ENCODE measurements around the gene UMODL1.

UMODL1 gene

GRCh38 chr21:42083361-42083690 lies 12.2 kb downstream of the UMODL1 start:
- WGBS = 86% methylated on average over 6 of the region's 6 CpGs
- H3K9me3 ChIP-seq (ENCODE audit: control insufficient read depth, low read length) = no peaks in the 10 kb centered on the region

GRCh38 chr21:42084079-42084478 lies 13.0 kb downstream of the UMODL1 start:
- Histone ChIP-seq H3K14ac (ENCODE audit: low read length in 2 of 2) (no peak overlapping the region), H4K8ac (ENCODE audit: low read length) (no peak overlapping the region), H3K4ac (ENCODE audit: low read depth in 1 of 2, low read length in 2 of 2) (no peak overlapping the region), H4K91ac (ENCODE audit: low read length) (peak overlapping the region; percentile 31), H2BK15ac (ENCODE audit: low read depth, poor library complexity, severe bottlenecking) (peak overlapping the region; percentile 32), H3K4me3 (ENCODE audit: insufficient read depth in 1 of 2, low read depth in 1 of 2, low read length in 2 of 2) (no peak overlapping the region), H3K27me3 (ENCODE audit: control insufficient read depth in 1 of 2, insufficient read depth in 1 of 2, low read length in 2 of 2) (peaks cover 0 to 16% of the 10 kb centered on the region in 2 experiments), H3K18ac (ENCODE audit: low read depth in 1 of 2, low read length in 2 of 2) (no peak overlapping the region), H2AK5ac (ENCODE audit: low read length, severe bottlenecking) (no peak overlapping the region), H3K36me3 (ENCODE audit: control insufficient read depth in 1 of 2, insufficient read depth in 2 of 2, low read depth in 1 of 2, low read length in 2 of 2) (no peaks in the 10 kb centered on the region), H2BK5ac (ENCODE audit: low read depth, low read length, poor library complexity, severe bottlenecking) (no peak overlapping the region), H3K9me3 (ENCODE audit: control insufficient read depth, low read length) (no peaks in the 10 kb centered on the region), H3K4me2 (ENCODE audit: low read length, poor library complexity, severe bottlenecking) (no peak overlapping the region), H2BK12ac (ENCODE audit: low read length in 2 of 2) (no peak overlapping the region), H2BK120ac (ENCODE audit: low read depth, low read length) (no peak overlapping the region), H3K23ac (ENCODE audit: low read length in 2 of 2) (no peak overlapping the region), H3K9ac (ENCODE audit: low read length) (no peak overlapping the region), H3K27ac (ENCODE audit: low read length, poor library complexity, severe bottlenecking) (no peak overlapping the region), H2AFZ (ENCODE audit: low read depth, low read length) (no peak overlapping the region), H3K4me1 (ENCODE audit: control insufficient read depth, insufficient read depth, low read depth, low read length) (peaks cover 13% of the 10 kb centered on the region), H3K79me1 (replicated peaks; ENCODE audit: low read length, poor library complexity, severe bottlenecking) (no peaks in the 10 kb centered on the region)
- no peak for DNase-seq
- 90% methylated on average over 12 of the region's 12 CpGs for WGBS

More at GRCh38 chr21:42083361-42083690, 12.2 kb downstream of the UMODL1 start:
- no peak overlapping the region for H3K14ac ChIP-seq (ENCODE audit: low read length in 2 of 2)
- H3K4me3 ChIP-seq (ENCODE audit: insufficient read depth in 1 of 2, low read depth in 1 of 2, low read length in 2 of 2) = no peak overlapping the region
- H3K4me2 ChIP-seq (ENCODE audit: low read length, poor library complexity, severe bottlenecking) = no peak overlapping the region
- H4K91ac ChIP-seq (ENCODE audit: low read length) = no peak overlapping the region
- no peak overlapping the region for H3K4ac ChIP-seq (ENCODE audit: low read depth in 1 of 2, low read length in 2 of 2)
- peaks cover 0 to 9% of the 10 kb centered on the region in 2 experiments for H3K27me3 ChIP-seq (ENCODE audit: control insufficient read depth in 1 of 2, insufficient read depth in 1 of 2, low read length in 2 of 2)
- H3K27ac ChIP-seq (ENCODE audit: low read length, poor library complexity, severe bottlenecking) = no peak overlapping the region
- no peak overlapping the region for H2AFZ ChIP-seq (ENCODE audit: low read depth, low read length)
- no peak overlapping the region for H2BK120ac ChIP-seq (ENCODE audit: low read depth, low read length)
- peaks cover 14% of the 10 kb centered on the region for H3K4me1 ChIP-seq (ENCODE audit: control insufficient read depth, insufficient read depth, low read depth, low read length)
- DNase-seq = no peak
- no peak overlapping the region for H2BK15ac ChIP-seq (ENCODE audit: low read depth, poor library complexity, severe bottlenecking)
- no peak overlapping the region for H3K18ac ChIP-seq (ENCODE audit: low read depth in 1 of 2, low read length in 2 of 2)
- H2BK5ac ChIP-seq (ENCODE audit: low read depth, low read length, poor library complexity, severe bottlenecking) = no peak overlapping the region
- no peak overlapping the region for H4K8ac ChIP-seq (ENCODE audit: low read length)
- H3K36me3 ChIP-seq (ENCODE audit: control insufficient read depth in 1 of 2, insufficient read depth in 2 of 2, low read depth in 1 of 2, low read length in 2 of 2) = no peaks in the 10 kb centered on the region
- H2AK5ac ChIP-seq (ENCODE audit: low read length, severe bottlenecking) = no peak overlapping the region
- H3K9ac ChIP-seq (ENCODE audit: low read length) = no peak overlapping the region
- H2BK12ac ChIP-seq (ENCODE audit: low read length in 2 of 2) = no peak overlapping the region
- no peak overlapping the region for H3K23ac ChIP-seq (ENCODE audit: low read length in 2 of 2)
- no peaks in the 10 kb centered on the region for H3K79me1 ChIP-seq (replicated peaks; ENCODE audit: low read length, poor library complexity, severe bottlenecking)

- H3K79me1 ChIP-seq (replicated peaks; ENCODE audit: low read length, poor library complexity, severe bottlenecking) = no peaks in the 10 kb centered on the region
- H3K27ac ChIP-seq (ENCODE audit: low read length, poor library complexity, severe bottlenecking) = no peak overlapping the region
- no peak overlapping the region for H3K9ac ChIP-seq (ENCODE audit: low read length)
- H2BK12ac ChIP-seq (ENCODE audit: low read length in 2 of 2) = no peak overlapping the region
- no peaks in the 10 kb centered on the region for H3K9me3 ChIP-seq (ENCODE audit: control insufficient read depth, low read length)
- no peak overlapping the region for H3K18ac ChIP-seq (ENCODE audit: low read depth in 1 of 2, low read length in 2 of 2)
- H2BK15ac ChIP-seq (ENCODE audit: low read depth, poor library complexity, severe bottlenecking) = peak overlapping the region; percentile 30
- no peak overlapping the region for H3K14ac ChIP-seq (ENCODE audit: low read length in 2 of 2)
- no peak overlapping the region for H2BK120ac ChIP-seq (ENCODE audit: low read depth, low read length)
- H3K4me1 ChIP-seq (ENCODE audit: control insufficient read depth, insufficient read depth, low read depth, low read length) = peaks cover 8% of the 10 kb centered on the region
- no peak for DNase-seq
- no peak overlapping the region for H2BK5ac ChIP-seq (ENCODE audit: low read depth, low read length, poor library complexity, severe bottlenecking)
- 91% methylated on average over 16 of the region's 16 CpGs for WGBS
- H3K36me3 ChIP-seq (ENCODE audit: control insufficient read depth in 1 of 2, insufficient read depth in 2 of 2, low read depth in 1 of 2, low read length in 2 of 2) = no peaks in the 10 kb centered on the region
- H4K91ac ChIP-seq (ENCODE audit: low read length) = no peak overlapping the region
- H3K27me3 ChIP-seq (ENCODE audit: control insufficient read depth in 1 of 2, insufficient read depth in 1 of 2, low read length in 2 of 2) = peaks cover 0 to 25% of the 10 kb centered on the region in 2 experiments
- no peak overlapping the region for H3K4ac ChIP-seq (ENCODE audit: low read depth in 1 of 2, low read length in 2 of 2)
- H2AK5ac ChIP-seq (ENCODE audit: low read length, severe bottlenecking) = no peak overlapping the region
- no peak overlapping the region for H3K23ac ChIP-seq (ENCODE audit: low read length in 2 of 2)
- H4K8ac ChIP-seq (ENCODE audit: low read length) = peak overlapping the region; percentile 66
- no peak overlapping the region for H3K4me2 ChIP-seq (ENCODE audit: low read length, poor library complexity, severe bottlenecking)
- H2AFZ ChIP-seq (ENCODE audit: low read depth, low read length) = no peak overlapping the region
- no peak overlapping the region for H3K4me3 ChIP-seq (ENCODE audit: insufficient read depth in 1 of 2, low read depth in 1 of 2, low read length in 2 of 2)
Measured at GRCh38 chr21:42085246-42086077, 14.3 kb downstream of the UMODL1 start.

- no peak overlapping the region for H3K4ac ChIP-seq (ENCODE audit: low read depth in 1 of 2, low read length in 2 of 2)
- no peaks in the 10 kb centered on the region for H3K36me3 ChIP-seq (ENCODE audit: control insufficient read depth in 1 of 2, insufficient read depth in 2 of 2, low read depth in 1 of 2, low read length in 2 of 2)
- no peak overlapping the region for H3K14ac ChIP-seq (ENCODE audit: low read length in 2 of 2)
- no peak overlapping the region for H2AK5ac ChIP-seq (ENCODE audit: low read length, severe bottlenecking)
- H3K27me3 ChIP-seq (ENCODE audit: control insufficient read depth in 1 of 2, insufficient read depth in 1 of 2, low read length in 2 of 2) = peaks cover 0 to 40% of the 10 kb centered on the region in 2 experiments
- no peak overlapping the region for H3K27ac ChIP-seq (ENCODE audit: low read length, poor library complexity, severe bottlenecking)
- H2BK5ac ChIP-seq (ENCODE audit: low read depth, low read length, poor library complexity, severe bottlenecking) = no peak overlapping the region
- no peak overlapping the region for H3K18ac ChIP-seq (ENCODE audit: low read depth in 1 of 2, low read length in 2 of 2)
- H3K9ac ChIP-seq (ENCODE audit: low read length) = no peak overlapping the region
- H2BK120ac ChIP-seq (ENCODE audit: low read depth, low read length) = no peak overlapping the region
- H3K4me2 ChIP-seq (ENCODE audit: low read length, poor library complexity, severe bottlenecking) = no peak overlapping the region
- no peak overlapping the region for H3K4me3 ChIP-seq (ENCODE audit: insufficient read depth in 1 of 2, low read depth in 1 of 2, low read length in 2 of 2)
- H2BK15ac ChIP-seq (ENCODE audit: low read depth, poor library complexity, severe bottlenecking) = no peak overlapping the region
- no peak overlapping the region for H4K8ac ChIP-seq (ENCODE audit: low read length)
- no peak overlapping the region for H2AFZ ChIP-seq (ENCODE audit: low read depth, low read length)
- peaks cover 6% of the 10 kb centered on the region for H3K4me1 ChIP-seq (ENCODE audit: control insufficient read depth, insufficient read depth, low read depth, low read length)
- no peak overlapping the region for H3K23ac ChIP-seq (ENCODE audit: low read length in 2 of 2)
- no peak for DNase-seq
- no peaks in the 10 kb centered on the region for H3K9me3 ChIP-seq (ENCODE audit: control insufficient read depth, low read length)
- 93% methylated on average over 7 of the region's 7 CpGs for WGBS
- H2BK12ac ChIP-seq (ENCODE audit: low read length in 2 of 2) = no peak overlapping the region
- no peak overlapping the region for H4K91ac ChIP-seq (ENCODE audit: low read length)
- no peaks in the 10 kb centered on the region for H3K79me1 ChIP-seq (replicated peaks; ENCODE audit: low read length, poor library complexity, severe bottlenecking)
Measured at GRCh38 chr21:42086969-42087368, 15.9 kb downstream of the UMODL1 start.

Measured in mesenchymal stem cell (in vitro differentiated cells and primary cell).